MM.1S (cell line): ENCODE results near the gene PSMB10.

ENCODE experiments used
- EZH2phosphoT487 ChIP-seq: fragments of 300-600 bp; sonication (generic); IDR thresholded peaks from 2 replicates; pipeline ENCODE4 v1.6.1; 2018; ENCODE audit warnings: antibody characterized with exemption, low read length
- TF ChIP-seq, protein P1 (sequence below): fragments of 300-600 bp; sonication (generic); IDR thresholded peaks from 2 replicates; pipeline ENCODE4 v1.5.1; 2016; ENCODE audit warnings: antibody characterized with exemption, low read length, mixed read lengths

DNA sequence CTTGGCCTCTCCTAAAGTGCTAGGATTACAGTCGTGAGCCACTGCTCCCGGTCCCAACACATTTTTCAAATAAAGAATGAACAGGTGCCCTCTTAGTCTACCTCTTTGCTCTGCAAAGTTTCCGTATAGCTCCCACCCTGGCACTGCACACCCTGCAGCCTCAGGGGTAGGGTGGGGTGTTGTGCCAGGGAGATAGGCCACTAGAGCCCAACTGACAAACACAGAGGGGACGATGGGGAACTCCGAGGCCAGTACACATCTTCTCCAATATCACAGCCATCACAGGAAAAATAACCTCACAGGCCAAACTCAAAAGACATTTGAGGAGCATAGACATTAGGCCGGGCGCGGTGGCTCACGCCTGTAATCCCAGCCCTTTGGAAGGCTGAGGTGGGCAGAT is 34.5 kb upstream of the PSMB10 start:
- TF ChIP-seq, protein P1, sequence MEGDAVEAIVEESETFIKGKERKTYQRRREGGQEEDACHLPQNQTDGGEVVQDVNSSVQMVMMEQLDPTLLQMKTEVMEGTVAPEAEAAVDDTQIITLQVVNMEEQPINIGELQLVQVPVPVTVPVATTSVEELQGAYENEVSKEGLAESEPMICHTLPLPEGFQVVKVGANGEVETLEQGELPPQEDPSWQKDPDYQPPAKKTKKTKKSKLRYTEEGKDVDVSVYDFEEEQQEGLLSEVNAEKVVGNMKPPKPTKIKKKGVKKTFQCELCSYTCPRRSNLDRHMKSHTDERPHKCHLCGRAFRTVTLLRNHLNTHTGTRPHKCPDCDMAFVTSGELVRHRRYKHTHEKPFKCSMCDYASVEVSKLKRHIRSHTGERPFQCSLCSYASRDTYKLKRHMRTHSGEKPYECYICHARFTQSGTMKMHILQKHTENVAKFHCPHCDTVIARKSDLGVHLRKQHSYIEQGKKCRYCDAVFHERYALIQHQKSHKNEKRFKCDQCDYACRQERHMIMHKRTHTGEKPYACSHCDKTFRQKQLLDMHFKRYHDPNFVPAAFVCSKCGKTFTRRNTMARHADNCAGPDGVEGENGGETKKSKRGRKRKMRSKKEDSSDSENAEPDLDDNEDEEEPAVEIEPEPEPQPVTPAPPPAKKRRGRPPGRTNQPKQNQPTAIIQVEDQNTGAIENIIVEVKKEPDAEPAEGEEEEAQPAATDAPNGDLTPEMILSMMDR, result no peak
- TF ChIP-seq EZH2phosphoT487, result no peak
